ENCODE measurements around the gene CAP1. TPM values are rescaled to one million over a fixed set of nuclear protein-coding genes. Genes with fewer than 3 reads are reported as not detected.

CAP1 gene
- total and polyA plus RNA-seq, 2 of the 4 experiments (the other 2 are of a cell fraction), result 434 to 756 TPM

DNA sequence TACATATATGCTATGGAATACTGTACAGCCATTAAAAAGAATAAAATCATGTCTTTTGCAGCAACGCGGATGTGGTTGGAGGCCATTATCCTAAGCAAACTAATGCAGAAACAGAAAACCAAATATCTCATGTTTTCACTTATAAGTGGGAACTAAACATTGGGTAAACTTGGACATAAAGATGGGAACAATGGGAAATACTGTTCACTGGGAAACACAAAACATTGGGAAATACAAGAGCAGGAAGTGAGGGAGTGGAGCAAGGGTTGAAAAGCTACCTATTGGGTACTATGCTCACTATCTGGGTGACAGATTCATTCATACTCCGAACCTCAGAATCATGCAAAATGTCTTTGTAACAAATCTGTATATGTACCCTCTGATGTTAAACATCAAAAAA is 73.9 kb downstream of the CAP1 start:
- BruUV-seq (replicated peaks), result no TSS peak

More for the DNA sequence above, 73.9 kb downstream of the CAP1 start:
- ChIA-PET CTCF (no interaction called here), POLR2A (ENCODE audit: unreplicated experiment) (no interaction called here)
- peaks cover 3% of the 10 kb centered on the region for H3K9me3 ChIP-seq (ENCODE audit: control insufficient read depth, insufficient read depth, low read length)
- H3K27ac ChIP-seq (ENCODE audit: insufficient read depth, low read length), result no peak overlapping the region
- no peak overlapping the region for H2BK20ac ChIP-seq (ENCODE audit: low read depth, low read length)
- H3K23ac ChIP-seq (ENCODE audit: low read depth, low read length), result no peak overlapping the region
- no peak overlapping the region for H3K14ac ChIP-seq (replicated peaks; ENCODE audit: low read depth, low read length)
- peaks cover 19% of the 10 kb centered on the region for H3K27me3 ChIP-seq (ENCODE audit: control insufficient read depth, insufficient read depth, low read length)
- H4K5ac ChIP-seq (ENCODE audit: low read depth, low read length), result no peak overlapping the region
- no CpG with 5 or more reads among the region's 3 CpGs for WGBS, 2 experiments (ENCODE audit: extremely low coverage in 2 of 2, insufficient read length in 1 of 2)
- in situ Hi-C loops (cut with MboI; ENCODE audit: low sequenced_read_pairs) (no loop called here), intact Hi-C loops (cut with micrococcal nuclease) (no loop called here), dilution Hi-C loops (cut with HindIII; ENCODE audit: low sequenced_read_pairs, unreplicated experiment) (no loop called here)
- ATAC-seq (ENCODE audit: low read depth) (no peak), DNase-seq (no peak)
- no peak overlapping the region for H3K4ac ChIP-seq (ENCODE audit: low read depth, low read length)
- H4K20me1 ChIP-seq (ENCODE audit: insufficient read depth, low read length), result no peaks in the 10 kb centered on the region
- H2AK9ac ChIP-seq (replicated peaks; ENCODE audit: low read depth, low read length, poor library complexity), result no peak overlapping the region
- H4K91ac ChIP-seq (ENCODE audit: insufficient read depth, low read depth, low read length), result no peak overlapping the region
- no peak overlapping the region for H3K56ac ChIP-seq (ENCODE audit: extremely low read depth, insufficient read depth, low read length)
- no peak overlapping the region for H3K4me3 ChIP-seq (ENCODE audit: insufficient read depth, low read depth, low read length)
- no peak overlapping the region for H2BK120ac ChIP-seq (ENCODE audit: low read depth, low read length)
- no peaks in the 10 kb centered on the region for H3K36me3 ChIP-seq (ENCODE audit: control insufficient read depth, insufficient read depth, low read length)
- H3K4me1 ChIP-seq (ENCODE audit: control insufficient read depth, insufficient read depth, low read length), result no peaks in the 10 kb centered on the region
- no peak overlapping the region for H3K18ac ChIP-seq (ENCODE audit: low read depth, low read length)
- no peaks in the 10 kb centered on the region for H3K9me1 ChIP-seq (ENCODE audit: insufficient read depth, low read length)
- H2AK5ac ChIP-seq (ENCODE audit: low read depth, low read length), result no peak overlapping the region
- no peak overlapping the region for H3K4me2 ChIP-seq (ENCODE audit: low read depth, low read length)
- no peak overlapping the region for H2BK15ac ChIP-seq (ENCODE audit: low read depth, low read length)
- no peak overlapping the region for H2AFZ ChIP-seq (replicated peaks; ENCODE audit: low read length, poor library complexity)
- H2BK5ac ChIP-seq (ENCODE audit: low read depth, low read length, poor library complexity, severe bottlenecking), result no peak overlapping the region
- TF ChIP-seq, protein P1, sequence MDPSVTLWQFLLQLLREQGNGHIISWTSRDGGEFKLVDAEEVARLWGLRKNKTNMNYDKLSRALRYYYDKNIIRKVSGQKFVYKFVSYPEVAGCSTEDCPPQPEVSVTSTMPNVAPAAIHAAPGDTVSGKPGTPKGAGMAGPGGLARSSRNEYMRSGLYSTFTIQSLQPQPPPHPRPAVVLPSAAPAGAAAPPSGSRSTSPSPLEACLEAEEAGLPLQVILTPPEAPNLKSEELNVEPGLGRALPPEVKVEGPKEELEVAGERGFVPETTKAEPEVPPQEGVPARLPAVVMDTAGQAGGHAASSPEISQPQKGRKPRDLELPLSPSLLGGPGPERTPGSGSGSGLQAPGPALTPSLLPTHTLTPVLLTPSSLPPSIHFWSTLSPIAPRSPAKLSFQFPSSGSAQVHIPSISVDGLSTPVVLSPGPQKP (IDR thresholded peaks at IDR 0.05; ENCODE audit: borderline replicate concordance, low read depth, low read length), result no peak
- TF ChIP-seq SMC3 (IDR thresholded peaks at IDR 0.05; ENCODE audit: low read depth, low read length) (no peak), RFX5 (IDR thresholded peaks at IDR 0.05; ENCODE audit: low read depth, low read length) (no peak), MXI1 (IDR thresholded peaks at IDR 0.05; ENCODE audit: borderline replicate concordance, low read depth, low read length) (no peak), RAD21 (IDR thresholded peaks at IDR 0.05; ENCODE audit: low read length) (no peak), BHLHE40 (IDR thresholded peaks at IDR 0.05; ENCODE audit: low read depth, low read length) (no peak), NFE2L2 (IDR thresholded peaks at IDR 0.05; ENCODE audit: low read depth, low read length) (no peak), CHD1 (IDR thresholded peaks at IDR 0.05; ENCODE audit: low read depth, low read length) (no peak), CEBPB (IDR thresholded peaks at IDR 0.05; ENCODE audit: low read depth, low read length) (no peak)
- TF ChIP-seq, protein P2, sequence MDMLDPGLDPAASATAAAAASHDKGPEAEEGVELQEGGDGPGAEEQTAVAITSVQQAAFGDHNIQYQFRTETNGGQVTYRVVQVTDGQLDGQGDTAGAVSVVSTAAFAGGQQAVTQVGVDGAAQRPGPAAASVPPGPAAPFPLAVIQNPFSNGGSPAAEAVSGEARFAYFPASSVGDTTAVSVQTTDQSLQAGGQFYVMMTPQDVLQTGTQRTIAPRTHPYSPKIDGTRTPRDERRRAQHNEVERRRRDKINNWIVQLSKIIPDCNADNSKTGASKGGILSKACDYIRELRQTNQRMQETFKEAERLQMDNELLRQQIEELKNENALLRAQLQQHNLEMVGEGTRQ (IDR thresholded peaks at IDR 0.05; ENCODE audit: low read depth, low read length), result no peak
- H3K9ac ChIP-seq (ENCODE audit: low read depth, low read length), result no peak overlapping the region
- H3K79me1 ChIP-seq (ENCODE audit: low read depth in 1 of 2, low read length in 2 of 2), result no peaks in the 10 kb centered on the region
- no peak overlapping the region for H4K8ac ChIP-seq (ENCODE audit: low read depth in 2 of 2, low read length in 2 of 2)
